Erythroblast (primary cell): Measurements from ENCODE around the gene LRMDA.

Experiments
- GATA1 ChIP-seq: IDR thresholded peaks from 2 replicates; pipeline ENCODE4 v1.6.1; 2011; ENCODE audit warnings: low read depth, mild to moderate bottlenecking, control low read depth, low read length, moderate library complexity
- POLR2A ChIP-seq: IDR thresholded peaks from 2 replicates; pipeline ENCODE4 v1.6.1; 2011; ENCODE audit warnings: mild to moderate bottlenecking, low read length

DNA sequence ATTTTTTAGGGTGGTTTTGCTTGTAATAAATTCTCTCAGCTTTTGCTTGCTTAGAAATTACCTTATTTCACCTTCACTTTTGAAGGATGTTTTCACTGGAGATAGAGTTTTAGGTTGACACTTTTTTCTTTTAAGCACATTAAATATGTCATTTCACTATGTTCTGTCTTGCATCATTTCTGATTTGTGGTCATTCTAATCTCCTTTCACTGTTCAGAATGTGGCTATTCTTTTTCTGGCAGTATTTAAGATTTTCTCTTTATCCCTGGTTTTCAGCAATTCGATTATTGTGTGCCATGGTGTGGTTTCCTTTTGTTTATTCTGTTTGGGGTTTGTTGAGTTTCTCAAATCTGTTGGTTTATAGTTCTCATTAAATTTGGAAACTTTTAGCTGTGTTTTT lies 1140.6 kb downstream of the LRMDA start:
- TF ChIP-seq POLR2A: no peak
- no peak for TF ChIP-seq GATA1
